K562 (cell line): ENCODE measurements around the gene ZNF546. TPM values are rescaled to one million over a fixed set of nuclear protein-coding genes. Genes with fewer than 3 reads are reported as not detected.

Experiments
- AFF4 ChIP-seq: sonication (generic); formaldehyde crosslinking; IDR thresholded peaks from 2 replicates; pipeline ENCODE4 v1.8.0; 2023; ENCODE audit warnings: mild to moderate bottlenecking, missing genetic modification reagents
- E2F5 ChIP-seq: sonication (generic); formaldehyde crosslinking; IDR thresholded peaks from 2 replicates; pipeline ENCODE4 v1.8.0; 2022; ENCODE audit warnings: mild to moderate bottlenecking, missing genetic modification reagents
- ETS2 ChIP-seq: IDR thresholded peaks from 2 replicates; pipeline ENCODE4 v1.6.1; 2016; ENCODE audit warnings: borderline replicate concordance, missing genetic modification characterization, mild to moderate bottlenecking, moderate library complexity, missing compliant biosample characterization; ENCODE audit not compliant: poor library complexity, severe bottlenecking
- HDAC3 ChIP-seq: fragments of 450-650 bp; IDR thresholded peaks from 2 replicates; pipeline ENCODE4 v1.6.1; 2018; ENCODE audit warnings: borderline replicate concordance, mild to moderate bottlenecking, moderate library complexity; ENCODE audit not compliant: partially characterized antibody
- NELFE ChIP-seq: IDR thresholded peaks from 2 replicates; pipeline ENCODE4 v1.6.1; 2011; ENCODE audit warnings: mild to moderate bottlenecking; ENCODE audit not compliant: insufficient read depth, insufficient read length
- PHF20 ChIP-seq: fragments of 450-650 bp; IDR thresholded peaks from 2 replicates; pipeline ENCODE4 v1.6.1; 2018; ENCODE audit not compliant: partially characterized antibody
- POLR2H ChIP-seq: IDR thresholded peaks from 2 replicates; pipeline ENCODE4 v1.6.1; 2016; ENCODE audit warnings: missing genetic modification characterization, low read depth, mild to moderate bottlenecking, control low read depth, missing compliant biosample characterization, moderate library complexity
- PRMT5 ChIP-seq: sonication (generic); formaldehyde crosslinking; IDR thresholded peaks from 2 replicates; pipeline ENCODE4 v1.5.0; 2020; ENCODE audit warnings: missing genetic modification reagents
- RBM34 ChIP-seq: fragments of 200-400 bp; formaldehyde crosslinking; IDR thresholded peaks from 2 replicates; pipeline ENCODE4 v1.6.1; 2018; ENCODE audit warnings: low read length, borderline replicate concordance; ENCODE audit not compliant: insufficient read depth
- RERE ChIP-seq: sonication (generic); formaldehyde crosslinking; IDR thresholded peaks from 2 replicates; pipeline ENCODE4 v1.8.0; 2023; ENCODE audit warnings: missing genetic modification reagents, mild to moderate bottlenecking, borderline replicate concordance
- SMARCA5 ChIP-seq: fragments of 450-650 bp; IDR thresholded peaks from 2 replicates; pipeline ENCODE4 v1.6.1; 2016
- SMARCC2 ChIP-seq: fragments of 450-650 bp; IDR thresholded peaks from 2 replicates; pipeline ENCODE4 v1.6.1; 2017; ENCODE audit warnings: antibody characterized with exemption, moderate library complexity, mild to moderate bottlenecking, low read depth
- TAF15 ChIP-seq: fragments of 200-400 bp; formaldehyde crosslinking; IDR thresholded peaks from 2 replicates; pipeline ENCODE4 v1.6.1; 2017; ENCODE audit warnings: mild to moderate bottlenecking, low read depth, low read length, moderate library complexity
- TRIM28 ChIP-seq: fragments of 450-650 bp; IDR thresholded peaks from 2 replicates; pipeline ENCODE4 v1.6.1; 2017
- ZFP30 ChIP-seq: fragments of 250-450 bp; sonication (Bioruptor Pico); IDR thresholded peaks from 2 replicates; pipeline ENCODE4 v1.8.0; 2022; ENCODE audit warnings: moderate library complexity, mild to moderate bottlenecking, inconsistent platforms, borderline replicate concordance
- ZNF699 ChIP-seq: fragments of 250-450 bp; sonication (Bioruptor Pico); IDR thresholded peaks from 2 replicates; pipeline ENCODE4 v1.8.0; 2021; ENCODE audit warnings: mild to moderate bottlenecking, moderate library complexity; ENCODE audit not compliant: insufficient replicate concordance
- ZNF75A ChIP-seq: fragments of 450-650 bp; formaldehyde crosslinking; IDR thresholded peaks from 2 replicates; pipeline ENCODE4 v1.4.0; 2020; ENCODE audit warnings: mild to moderate bottlenecking
- polyA plus RNA-seq, 8 experiments: library from polyadenylated mRNA; depleted of rRNA in 4 of 8; stranded (reverse) in 5 of 8; unstranded in 3 of 8; fragments of >200 nt; fragmentation: Nextera tagmentation in 2 of 8; fragmentation: Illumina TruSeq in 1 of 8; extraction: Ambion mirVana in 2 of 8; extraction: Trizol in 1 of 8; gene quantifications; 2 replicates each; pipeline versions ENCODE4 v1.2.1 to v1.2.3, GENCODE V29; 2011 to 2014; ENCODE audit warnings: inconsistent platforms in 1 of 8, missing spikeins in 1 of 8
- total RNA-seq, 7 experiments: library from RNA; depleted of rRNA in 6 of 7; stranded (reverse); fragments of >200 nt in 6 of 7; fragmentation: Illumina TruSeq in 2 of 7; extraction: Trizol in 2 of 7; gene quantifications; 2 replicates each; pipeline versions ENCODE4 v1.2.1 to v1.2.3, GENCODE V29; 2011 to 2021; ENCODE audit warnings: low replicate concordance in 1 of 7

ZNF546 gene
- total and polyA plus RNA-seq, 9 of the 15 experiments (the other 6 are each of a cell fraction or from before 2014, with no cell fraction given) = 0.73 to 5.1 (median 2.2) TPM

GRCh38 chr19:39996811-39997637 is at the start of gene ZNF546 (continued):
- TF ChIP-seq RERE = no peak; the same call in 1 of the 2 replicates
- TF ChIP-seq AFF4 = 0 out of 2 replicates have a peak, but pooled peaks have one; percentile 29
- TF ChIP-seq PHF20 = peak; percentile 69
- TF ChIP-seq NELFE = no peak
- TF ChIP-seq ZNF75A (CRISPR knock-in tag) = no peak
- TF ChIP-seq PRMT5 (CRISPR knock-in tag) = no peak
- TF ChIP-seq HDAC3 = no peak
- TF ChIP-seq TAF15 = no peak
- TF ChIP-seq RBM34 = no peak
- TF ChIP-seq TRIM28 = no peak
- no peak for TF ChIP-seq ZNF699
- TF ChIP-seq POLR2H (tag) = peak; percentile 89
- TF ChIP-seq E2F5 (CRISPR knock-in tag) = no peak
- TF ChIP-seq SMARCA5 = no peak; the same call in 1 of the 2 replicates
- no peak for TF ChIP-seq SMARCC2
- TF ChIP-seq ETS2 (tag) = no peak
- no peak for TF ChIP-seq ZFP30 (CRISPR knock-in tag)
